ENCODE data around the gene CRTC3. TPM values are rescaled to one million over a fixed set of nuclear protein-coding genes. Genes with fewer than 3 reads are reported as not detected.

The CRTC3 gene
- total RNA-seq, 1 experiment from 2014 or later, result 3.9 TPM

- Histone ChIP-seq H3K9ac (ENCODE audit: extremely low read depth, insufficient read length, low read length) (no peak overlapping the region), H2BK5ac (ENCODE audit: insufficient read length, low read length) (no peak overlapping the region), H3K9me3 (ENCODE audit: control insufficient read depth, low read depth, low read length) (no peaks in the 10 kb centered on the region), H2AK5ac (ENCODE audit: insufficient read length, low read length) (no peak overlapping the region), H3K79me2 (ENCODE audit: insufficient read depth, low read length) (no peaks in the 10 kb centered on the region), H3K27ac (ENCODE audit: insufficient read length, low read depth, low read length) (no peak overlapping the region), H3K4me1 (ENCODE audit: insufficient read depth, low read length) (no peaks in the 10 kb centered on the region), H3K23ac (ENCODE audit: insufficient read length, low read depth, low read length) (no peak overlapping the region), H2AFZ (ENCODE audit: low read length) (no peak overlapping the region), H4K91ac (ENCODE audit: insufficient read length, low read depth, low read length) (no peak overlapping the region), H4K8ac (replicated peaks; ENCODE audit: insufficient read length, low read depth, low read length) (no peak overlapping the region), H3K27me3 (ENCODE audit: insufficient read depth, low read length) (no peaks in the 10 kb centered on the region), H2BK15ac (ENCODE audit: low read depth, low read length) (no peak overlapping the region), H3K4ac (ENCODE audit: low read depth, low read length) (no peak overlapping the region), H2BK120ac (ENCODE audit: low read depth, low read length, poor library complexity, severe bottlenecking) (no peak overlapping the region), H3K4me2 (ENCODE audit: insufficient read depth, insufficient read length, low read length) (no peak overlapping the region), H2BK12ac (ENCODE audit: insufficient read length, low read depth, low read length) (no peak overlapping the region), H3K56ac (ENCODE audit: insufficient read length, low read depth, low read length) (no peak overlapping the region), H3T11ph (ENCODE audit: low read length) (no peak overlapping the region), H3K79me1 (ENCODE audit: insufficient read depth, low read depth, low read length, poor library complexity, severe bottlenecking) (no peaks in the 10 kb centered on the region), H4K5ac (ENCODE audit: insufficient read length, low read depth, low read length) (no peak overlapping the region), H4K20me1 (ENCODE audit: control insufficient read depth, insufficient read depth, insufficient read length) (no peaks in the 10 kb centered on the region), H3K18ac (ENCODE audit: insufficient read length, low read depth, low read length) (no peak overlapping the region), H3K14ac (ENCODE audit: insufficient read depth, low read length) (no peak overlapping the region), H2BK20ac (ENCODE audit: low read depth, low read length, poor library complexity, severe bottlenecking) (no peak overlapping the region), H3K23me2 (ENCODE audit: insufficient read length, low read depth, low read length, poor library complexity, severe bottlenecking) (no peaks in the 10 kb centered on the region)
- Mint-ChIP-seq H3K27me3 (ENCODE audit: low read depth) (no peaks in the 10 kb centered on the region), H3K4me3 (no peak overlapping the region), H3K9me3 (no peaks in the 10 kb centered on the region), H3K27ac (no peak overlapping the region), H3K4me1 (no peaks in the 10 kb centered on the region), H3K36me3 (ENCODE audit: insufficient read depth in 1 of 3, low read depth in 3 of 3) (peaks cover 27 to 69% (median 55%) of the 10 kb centered on the region in 3 experiments; a peak in 6 of 7 replicates)
- TF ChIP-seq CTCF (conservative IDR thresholded peaks at IDR 0.05), result no peak
- DNase-seq, result no peak
- no CpG with 5 or more reads among the region's 2 CpGs for WGBS (ENCODE audit: extremely low coverage, insufficient read length, low lambda C conversion rate)
Observed at GRCh38 chr15:90483637-90484036, 46.1 kb upstream of the CRTC3 start.
